Measurements from ENCODE around the gene DPPA4.

- no peak for TF ChIP-seq POLR2A (IDR thresholded peaks at IDR 0.05; ENCODE audit: low read length)
- no peak for TF ChIP-seq GATA1 (IDR thresholded peaks at IDR 0.05; ENCODE audit: low read depth, low read length)
Observed at GRCh38 chr3:109278546-109278945, 58.8 kb downstream of the DPPA4 start.

Measured in erythroblast (primary cell).